Femur (tissue), 1 donor: Measurements from ENCODE around the gene COTL1.

ENCODE experiments used
- DNase-seq: peaks from one replicate; pipeline ENCODE4 v3.0.0-alpha.2; 2017

Gene COTL1

DNA sequence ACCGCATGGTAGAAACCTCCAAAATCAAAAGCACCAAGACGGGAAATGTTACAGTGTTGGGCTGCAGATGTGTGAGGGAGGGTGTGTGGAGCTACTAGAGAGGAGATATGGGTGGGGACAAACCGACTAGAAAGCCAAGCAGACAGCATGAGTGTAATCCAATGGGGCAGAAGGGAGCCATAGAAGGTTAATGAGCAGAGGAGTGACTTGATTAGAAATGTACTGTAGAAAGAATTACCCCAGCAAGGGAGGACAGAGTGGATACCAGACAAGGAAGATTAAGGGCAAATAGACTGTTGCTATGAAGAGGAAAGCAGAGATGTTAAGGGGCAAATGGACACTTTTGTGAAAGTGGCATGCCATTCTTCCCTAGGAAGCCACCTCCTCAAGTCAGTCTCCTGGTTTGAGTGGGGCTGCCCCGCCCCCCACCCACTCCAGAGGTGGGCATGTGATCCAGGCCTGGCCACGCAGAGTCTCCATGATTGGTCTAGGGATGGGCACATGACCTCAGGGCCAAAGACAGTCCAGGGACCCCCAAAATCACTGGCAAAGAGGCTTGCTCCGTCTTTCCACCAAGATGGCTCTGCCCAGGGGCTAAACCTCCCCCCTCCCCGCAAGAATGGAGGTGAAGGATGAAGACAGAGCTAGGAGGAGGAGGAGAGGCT lies 4.3 kb downstream of the COTL1 start:
- DNase-seq = no peak

DNA sequence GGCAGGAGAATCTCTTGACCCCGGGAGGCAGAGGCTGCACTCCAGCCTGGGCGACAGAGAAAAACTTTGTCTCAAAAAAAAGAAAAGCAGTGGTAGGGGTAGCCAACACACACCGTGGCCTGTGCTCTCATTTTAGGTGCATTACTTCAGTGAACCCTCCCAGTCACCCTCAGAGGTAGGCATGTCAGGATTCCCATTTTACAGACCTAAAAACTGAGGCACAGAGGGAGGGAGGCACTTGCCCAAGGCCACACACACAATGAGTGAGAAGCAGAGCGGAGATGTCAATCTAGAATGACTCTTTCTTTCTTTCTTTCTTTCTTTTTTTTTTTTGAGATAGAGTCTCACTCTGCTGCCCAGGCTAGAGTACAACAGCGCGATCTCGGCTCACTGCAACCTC lies 5.2 kb downstream of the COTL1 start:
- DNase-seq = no peak

DNA sequence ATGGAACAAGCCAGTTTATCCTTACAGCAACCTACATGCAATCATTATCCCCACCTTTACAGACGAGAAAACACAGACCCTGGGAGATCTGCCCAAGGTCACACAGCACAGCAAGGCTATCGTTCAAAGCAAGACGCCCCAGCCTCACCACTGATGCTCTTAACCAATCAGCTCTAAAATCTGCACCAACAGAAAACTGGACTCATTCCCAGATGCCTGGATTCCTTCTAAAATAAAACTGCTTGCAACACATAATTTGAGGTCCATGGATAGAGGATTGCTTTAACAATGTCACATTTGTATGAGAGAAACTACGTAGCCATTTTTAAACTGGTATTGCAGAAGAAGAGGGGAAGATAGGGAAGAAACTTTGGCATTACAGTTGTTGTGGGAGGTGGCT lies 6.8 kb downstream of the COTL1 start:
- DNase-seq = no peak

DNA sequence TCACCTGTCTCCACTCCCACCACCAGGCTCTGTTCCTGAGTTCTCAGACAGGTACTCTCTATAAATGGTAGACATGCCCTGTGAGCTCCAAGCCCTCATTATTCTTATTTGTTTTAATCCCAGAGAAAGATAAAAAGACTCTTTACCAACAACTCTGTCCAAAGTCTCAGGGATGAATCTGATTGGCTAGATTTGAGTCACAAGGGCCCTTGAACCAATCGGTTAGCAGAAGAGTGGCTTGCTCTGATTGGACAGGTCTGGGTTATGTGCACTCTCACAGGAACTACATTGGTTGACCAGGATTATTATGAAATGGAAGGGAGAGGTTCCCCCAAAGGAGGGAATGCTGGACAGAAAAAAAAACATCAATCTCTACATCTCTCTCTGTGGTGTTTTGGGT lies 7.5 kb downstream of the COTL1 start:
- no peak for DNase-seq

DNA sequence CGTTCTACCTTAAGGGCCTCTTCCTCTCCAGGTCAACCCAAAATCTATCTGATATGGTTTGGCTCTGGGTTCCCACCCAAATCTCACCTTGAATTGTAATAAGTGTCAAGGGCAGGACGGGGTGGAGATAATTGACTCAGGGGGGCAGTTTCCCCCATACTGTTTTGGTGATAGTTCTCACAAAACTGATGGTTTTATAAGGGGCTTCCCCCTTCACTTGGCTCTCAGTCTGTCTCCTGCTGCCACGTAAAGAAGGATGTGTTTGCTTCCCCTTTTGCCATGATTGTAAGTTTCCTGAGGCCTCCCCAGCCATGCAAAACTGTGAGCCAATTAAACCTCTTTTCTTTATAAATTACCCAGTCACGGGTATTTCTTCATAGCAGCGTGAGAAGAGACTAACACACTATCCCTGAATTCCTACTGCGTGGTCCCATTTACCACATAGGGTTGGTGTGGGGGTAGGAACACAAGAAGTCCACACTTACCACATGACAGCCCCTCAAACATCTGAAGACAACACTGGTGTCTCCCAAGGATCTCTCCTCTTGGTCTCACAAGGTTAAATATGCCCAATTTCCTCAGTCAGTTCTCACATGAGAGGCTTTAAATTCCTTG lies 8.2 kb downstream of the COTL1 start:
- no peak for DNase-seq

DNA sequence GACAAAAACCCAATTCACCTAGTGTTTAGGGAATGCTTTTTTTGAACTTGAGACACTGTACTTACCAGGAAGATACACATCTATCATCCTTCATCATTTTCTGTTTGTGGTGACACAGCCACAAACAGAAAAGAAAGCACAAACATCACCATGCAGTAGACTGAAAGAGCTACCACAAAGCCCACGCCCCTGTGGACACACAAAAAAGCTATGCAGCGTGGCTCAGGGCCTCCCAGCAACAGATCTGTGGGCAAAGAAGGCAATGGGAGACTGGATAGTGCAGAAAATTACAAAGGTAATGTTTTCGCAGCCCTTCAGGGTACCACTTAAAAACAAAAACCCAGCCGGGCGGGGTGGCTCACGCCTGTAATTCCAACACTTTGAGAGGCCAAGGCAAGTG lies 9.6 kb downstream of the COTL1 start:
- peak; percentile 56 for DNase-seq

DNA sequence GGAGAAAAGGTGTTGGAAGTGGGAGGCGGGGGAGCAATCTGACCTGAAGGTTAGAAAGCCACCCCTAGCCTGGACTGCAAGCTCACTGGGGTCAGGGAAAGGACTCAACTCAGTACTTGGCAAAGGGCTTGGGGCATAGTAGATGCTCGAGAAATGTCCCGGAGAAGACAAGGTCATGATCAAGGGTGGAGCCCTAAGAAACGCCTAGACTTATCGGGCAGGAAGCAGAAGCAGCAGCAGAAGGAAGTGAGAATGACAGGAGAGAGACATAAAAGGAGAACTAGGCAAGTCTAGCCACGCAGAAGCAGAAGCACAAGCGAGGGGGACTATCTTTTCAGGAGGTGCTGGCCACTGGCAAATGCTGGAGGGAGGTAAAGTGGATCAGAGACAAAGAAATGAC lies 10.2 kb downstream of the COTL1 start:
- DNase-seq = no peak

DNA sequence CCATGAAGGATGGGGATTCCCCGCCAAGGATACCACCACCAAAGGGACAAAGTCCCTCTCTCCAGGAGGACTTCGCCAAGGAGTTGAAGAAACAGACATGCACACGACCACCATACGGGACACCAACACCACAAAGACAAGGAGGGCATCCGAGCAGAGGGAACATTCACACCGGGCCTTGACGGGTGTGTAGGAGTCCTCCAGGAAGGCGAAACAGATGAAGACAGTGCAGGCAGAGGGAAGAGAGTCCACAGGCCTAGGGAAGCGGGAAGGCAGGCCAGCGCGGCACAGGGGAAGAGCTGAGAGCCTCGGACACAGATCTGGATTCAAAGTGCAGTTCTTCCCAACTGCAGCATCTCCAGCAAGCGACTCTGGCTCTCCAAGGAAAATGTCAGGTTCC lies 10.8 kb downstream of the COTL1 start:
- no peak for DNase-seq

DNA sequence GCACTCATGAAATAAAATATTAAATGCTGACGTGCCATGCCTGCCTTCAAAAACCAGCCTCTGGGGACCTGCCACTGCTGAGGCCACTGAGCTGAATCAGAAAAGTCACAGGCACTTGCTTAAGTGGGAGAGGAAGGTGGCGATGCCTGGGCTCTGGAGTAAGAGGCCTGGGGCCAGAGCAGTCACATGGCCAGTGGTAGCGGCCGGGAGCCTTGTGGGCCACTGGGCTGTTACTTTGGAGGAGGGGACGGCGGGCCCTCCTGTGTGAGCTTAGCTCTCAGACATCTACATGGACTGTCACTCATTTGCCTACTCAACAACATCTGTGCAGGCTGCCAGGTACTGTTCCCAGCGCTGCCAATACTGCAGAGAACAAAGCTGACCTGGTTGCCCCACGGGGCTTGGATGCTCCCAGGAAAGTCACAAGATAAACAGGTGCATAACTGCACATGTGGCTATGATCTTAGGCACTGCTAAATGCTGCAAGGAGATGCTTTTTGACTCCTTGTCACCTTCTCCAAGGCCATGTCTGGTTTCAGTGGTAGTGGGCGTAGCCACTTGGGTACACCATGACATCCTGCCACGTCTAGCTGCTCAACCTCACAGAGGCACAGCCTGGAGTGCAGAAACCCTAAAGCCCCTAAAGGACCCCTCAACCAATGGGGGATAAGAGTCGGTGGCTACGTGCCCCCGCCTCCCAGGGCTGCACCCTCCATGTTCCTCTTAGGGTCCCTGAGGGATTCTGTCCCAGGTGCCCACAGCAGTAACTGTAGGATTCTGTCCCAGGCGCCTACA lies 11.6 kb downstream of the COTL1 start:
- no peak for DNase-seq

DNA sequence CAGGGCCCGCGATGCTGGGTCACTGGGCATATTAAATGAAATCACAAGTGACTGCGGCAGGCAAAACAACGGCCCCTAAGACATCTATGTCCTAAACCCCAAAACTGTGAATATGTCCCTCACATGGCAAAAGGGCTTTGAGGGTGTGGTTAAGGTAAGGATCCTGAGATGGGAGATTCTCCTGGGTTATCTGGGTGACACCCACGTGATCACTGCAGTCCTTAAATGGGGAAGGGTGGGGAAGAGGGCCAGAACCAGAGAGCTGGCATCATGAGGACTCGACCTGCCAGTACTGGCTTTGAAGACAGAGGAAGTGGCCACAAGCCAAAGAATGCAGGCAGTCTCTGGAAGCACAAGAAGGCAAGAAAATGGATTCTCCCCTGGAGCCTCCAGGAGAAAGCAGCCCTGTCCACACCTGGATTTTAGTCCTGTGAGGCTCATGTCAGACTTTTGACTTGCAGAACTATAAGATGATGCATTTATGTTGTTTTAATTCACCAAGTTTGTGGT lies 12.5 kb downstream of the COTL1 start:
- no peak for DNase-seq

DNA sequence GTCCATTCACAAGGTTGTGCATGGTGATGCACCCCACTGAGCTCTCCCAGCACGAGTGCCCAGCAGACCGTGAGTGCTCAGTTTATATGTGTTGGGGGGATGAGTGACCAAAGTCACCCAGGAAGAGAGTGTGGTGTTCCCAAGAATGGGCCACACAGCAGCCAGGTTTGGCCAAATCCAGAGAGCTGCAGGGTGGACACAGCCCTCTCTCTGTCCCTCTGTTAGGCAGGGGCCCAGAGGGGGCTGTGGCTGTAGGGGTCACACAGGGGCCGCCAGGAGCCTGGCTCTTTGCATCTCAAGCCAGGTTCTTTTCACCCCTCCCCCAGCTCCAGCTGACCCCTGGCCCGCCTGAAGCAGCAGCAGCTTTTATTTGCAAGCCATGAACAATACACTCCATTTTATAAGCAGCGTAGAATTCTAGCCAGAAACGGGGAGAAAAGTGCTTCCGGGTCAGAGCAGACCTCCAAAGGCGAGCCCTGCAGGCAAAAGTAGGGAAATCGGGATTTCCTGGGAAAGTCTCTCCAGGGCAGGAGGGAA lies 13.3 kb downstream of the COTL1 start:
- DNase-seq = no peak

DNA sequence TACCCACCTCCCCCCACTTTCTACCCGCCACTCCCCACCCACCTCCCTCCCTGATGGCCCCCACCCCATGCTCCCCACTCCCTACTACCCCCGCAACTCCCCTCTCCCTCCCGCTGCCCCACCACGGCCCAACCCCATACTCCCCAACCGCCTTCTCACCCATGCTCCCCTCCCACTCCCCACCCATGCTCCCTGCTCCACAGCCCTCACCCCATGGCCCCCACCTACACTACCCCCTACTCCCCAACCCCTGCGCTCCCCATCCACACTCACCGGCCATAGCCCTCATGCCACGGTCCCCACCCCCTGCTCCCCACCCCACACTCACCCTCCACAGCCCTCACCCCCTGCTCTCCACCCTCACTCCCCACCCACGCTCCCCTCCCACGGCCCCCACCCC lies 13.9 kb downstream of the COTL1 start:
- DNase-seq = no peak

DNA sequence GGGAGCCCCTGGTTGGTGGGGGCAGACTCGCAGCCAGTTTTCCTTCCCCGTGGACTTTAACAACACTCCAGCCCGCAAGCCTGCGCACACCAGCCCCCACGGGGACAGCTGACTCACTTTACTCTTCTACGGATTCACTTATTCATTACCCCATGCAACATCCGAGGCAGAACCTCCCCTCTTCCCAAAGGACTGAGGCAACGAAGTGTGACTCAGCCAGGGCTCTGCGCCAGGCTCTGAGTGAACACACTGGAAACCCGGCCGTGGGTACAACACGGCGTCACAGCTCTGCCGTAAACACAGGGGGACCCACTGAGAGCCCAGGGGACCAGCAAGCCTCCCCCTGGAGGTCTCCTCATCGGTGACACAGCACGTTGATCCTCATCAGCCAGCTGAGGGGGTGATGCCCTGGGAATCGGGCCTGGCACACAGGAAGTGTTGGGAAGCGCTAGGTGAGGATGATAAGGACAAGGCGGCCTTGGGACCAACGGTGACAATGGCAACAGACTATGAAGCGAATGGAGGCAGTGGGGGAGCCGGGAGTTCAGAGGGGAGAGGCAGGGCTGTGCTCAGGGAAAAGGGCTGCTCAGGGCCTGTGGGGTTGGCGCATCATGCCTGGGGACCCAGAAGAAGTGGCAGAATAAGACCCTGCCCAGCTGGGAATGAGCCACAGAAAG lies 14.6 kb downstream of the COTL1 start:
- DNase-seq = no peak

DNA sequence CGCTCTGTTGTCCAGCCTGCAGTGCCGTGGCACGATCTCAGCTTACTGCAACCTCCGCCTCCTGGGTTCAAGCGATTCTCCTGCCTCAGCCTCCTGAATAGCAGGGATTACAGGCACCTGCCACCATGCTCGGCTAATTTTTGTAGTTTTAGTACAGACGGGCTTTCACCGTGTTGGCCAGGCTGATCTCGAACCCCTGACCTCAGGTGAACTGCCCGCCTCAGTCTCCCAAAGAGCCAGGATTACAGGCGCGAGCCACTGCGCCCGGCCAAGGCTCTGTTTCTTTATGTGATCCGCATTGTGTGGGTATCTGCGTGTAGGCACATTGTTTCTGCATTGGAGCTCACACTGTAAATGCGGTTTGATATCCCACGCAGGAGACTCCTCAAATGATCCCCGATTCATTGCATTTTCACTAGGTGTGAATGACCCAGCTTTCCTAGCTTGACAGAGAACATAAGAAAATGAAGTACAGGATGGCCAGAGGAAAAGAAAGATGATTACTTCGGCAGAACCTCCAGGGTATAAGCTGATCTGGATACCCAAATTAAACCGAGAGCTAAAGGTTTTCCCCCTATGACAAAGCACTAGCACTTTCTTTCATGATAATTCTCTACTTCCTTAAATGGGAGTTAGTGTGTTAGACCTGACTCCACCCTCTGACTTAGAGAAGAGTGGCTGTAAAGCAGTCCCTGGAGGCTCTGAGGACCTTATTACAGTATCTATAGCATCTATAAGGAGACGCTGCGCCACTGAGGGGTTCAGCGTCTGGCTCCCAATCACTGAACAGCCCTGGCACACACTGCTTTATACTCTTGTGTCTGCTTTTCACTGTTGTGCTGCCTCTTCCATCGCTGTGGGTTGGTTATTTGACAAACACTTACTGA lies 17.3 kb downstream of the COTL1 start:
- DNase-seq = no peak

DNA sequence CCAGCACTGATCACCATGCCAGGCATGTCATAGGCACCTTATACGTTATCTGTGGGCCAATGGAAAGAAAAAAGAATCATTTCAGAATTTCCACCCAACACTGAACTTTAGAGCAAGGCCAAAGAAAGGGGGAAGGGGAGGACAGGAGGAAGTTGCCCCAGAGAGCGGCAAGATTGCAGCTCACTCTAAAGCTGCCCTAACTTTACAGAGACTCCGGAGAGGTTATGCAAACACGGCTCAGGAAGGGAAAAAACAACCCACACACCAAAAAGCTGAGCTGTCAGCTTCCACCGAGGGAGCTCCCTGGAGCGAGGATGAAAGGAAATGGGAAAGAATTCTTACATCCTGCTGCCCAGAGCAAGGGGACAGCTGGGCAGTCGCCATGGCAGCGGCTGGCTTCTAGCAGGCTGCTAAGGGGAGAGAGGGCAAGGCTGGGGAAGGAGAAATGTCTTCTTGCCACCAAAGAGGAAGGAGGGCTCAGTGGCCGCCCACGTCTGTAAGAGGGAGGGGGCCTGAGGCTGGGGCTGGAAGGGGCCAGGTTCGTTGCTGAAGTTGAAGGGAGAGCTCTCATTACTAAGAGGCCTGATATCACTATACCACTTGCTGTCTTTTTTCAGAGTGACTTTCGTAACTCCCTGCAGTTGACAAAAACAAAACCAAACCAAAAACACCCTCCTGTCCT lies 18.2 kb downstream of the COTL1 start:
- DNase-seq = peak; percentile 81

DNA sequence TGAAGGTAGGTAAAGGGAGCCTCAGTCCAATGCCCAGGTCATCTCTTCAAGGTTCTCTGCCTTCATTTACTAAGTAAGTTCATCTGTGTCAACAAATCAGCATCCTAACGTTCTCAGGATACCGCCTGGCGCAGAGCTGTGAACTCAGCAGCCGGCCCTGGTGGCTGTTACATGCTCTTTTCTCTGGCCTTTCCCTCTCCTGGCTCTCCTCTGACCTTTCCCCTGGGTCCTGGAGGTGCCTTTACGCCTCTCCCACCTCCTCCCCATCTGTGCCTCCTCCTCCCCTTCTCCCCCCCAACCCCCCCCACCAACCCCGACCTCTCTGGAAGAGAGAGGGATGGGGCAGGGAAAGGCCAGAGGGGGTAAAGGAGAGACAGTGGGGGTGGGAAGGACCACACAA lies 19.5 kb downstream of the COTL1 start:
- no peak for DNase-seq

DNA sequence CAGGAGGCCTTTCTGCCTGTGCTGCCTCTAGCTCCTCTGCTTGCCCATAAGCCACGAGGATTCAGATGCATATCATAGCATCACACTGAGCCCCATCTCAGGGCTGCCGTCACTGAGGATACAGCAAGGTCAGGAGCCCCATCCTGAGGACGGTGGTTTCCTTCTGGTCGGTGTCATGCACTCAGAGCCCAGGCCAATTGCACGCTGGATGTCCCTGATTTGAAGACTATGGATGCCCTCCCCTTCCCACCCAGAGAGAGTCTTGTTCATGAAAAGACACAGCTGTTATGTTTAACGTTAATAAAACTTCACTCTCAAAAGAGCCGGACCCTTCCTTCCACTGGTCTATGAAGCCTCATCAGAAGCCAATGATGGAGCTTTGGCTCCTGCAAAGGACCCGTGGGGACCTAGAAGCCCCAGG lies 19.9 kb downstream of the COTL1 start:
- no peak for DNase-seq

DNA sequence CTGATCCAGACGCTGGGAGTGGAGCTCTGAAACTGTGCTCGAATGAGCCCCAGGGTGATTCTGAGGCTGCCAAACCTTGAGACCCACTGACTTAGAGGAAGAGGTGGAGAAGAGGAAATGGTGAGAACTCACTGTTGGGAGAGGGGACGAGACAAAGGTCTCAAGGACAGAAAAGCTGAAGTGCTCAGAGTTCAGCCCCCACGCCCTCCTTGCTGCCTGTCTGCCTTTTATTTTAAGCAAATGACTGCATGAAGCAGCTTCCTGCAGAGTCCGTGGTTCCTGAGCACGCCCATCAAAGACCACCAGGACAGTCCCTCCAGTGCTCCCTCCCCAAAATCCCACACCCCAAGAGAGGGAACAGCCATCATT lies 20.4 kb downstream of the COTL1 start:
- no peak for DNase-seq

DNA sequence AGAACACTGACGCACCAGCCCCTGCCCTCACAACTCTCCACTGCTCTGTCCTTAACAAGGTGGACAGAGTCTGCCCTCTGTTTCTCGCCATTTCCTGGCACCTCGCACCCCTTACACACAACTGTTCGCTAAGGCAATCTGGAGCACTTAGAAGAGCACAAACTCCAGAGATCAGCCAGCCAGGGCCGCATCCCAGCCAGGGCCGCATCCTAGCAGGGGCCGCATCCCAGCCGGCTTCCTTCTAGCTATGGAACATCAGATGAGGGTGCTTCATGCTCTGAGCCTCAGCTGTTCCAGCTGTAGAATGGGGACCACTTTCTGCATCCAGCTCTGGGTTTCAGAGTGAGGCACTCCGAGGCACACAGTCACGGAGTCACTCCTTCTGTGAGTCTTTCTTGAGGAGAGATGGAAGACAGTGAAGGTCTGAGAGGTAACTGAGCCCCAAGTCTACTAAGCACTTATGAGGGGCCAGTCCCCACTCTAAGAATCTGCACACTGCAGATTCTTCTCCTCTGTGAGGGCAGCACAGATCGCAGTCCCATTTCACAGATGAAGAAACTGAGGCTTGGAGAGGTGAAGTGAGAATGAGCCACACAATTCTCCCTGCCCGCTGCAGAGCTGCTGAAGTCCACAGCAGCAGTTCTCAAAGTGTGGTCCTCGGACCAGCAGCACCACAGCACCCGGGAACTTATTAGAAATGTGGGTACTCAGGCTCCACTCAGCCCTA lies 20.9 kb downstream of the COTL1 start:
- DNase-seq = no peak

DNA sequence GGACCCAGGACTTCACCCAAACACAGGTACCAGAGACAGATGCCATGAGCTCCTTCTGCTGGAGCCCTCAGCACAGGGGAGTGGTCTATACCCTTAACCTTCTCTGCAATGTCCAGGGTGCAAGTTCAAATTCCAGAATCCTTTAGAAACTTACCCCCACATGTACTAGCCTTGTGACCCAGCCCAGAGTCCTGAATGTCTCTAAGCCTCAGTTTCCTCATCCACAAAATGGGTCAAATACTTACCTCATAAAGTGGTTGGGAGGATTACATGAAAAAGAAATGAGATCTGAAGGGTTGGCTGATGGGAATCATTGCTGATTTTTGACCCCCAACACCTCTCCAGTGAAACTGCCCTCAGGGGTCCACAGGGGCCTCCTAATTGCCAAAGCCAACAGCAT lies 21.7 kb downstream of the COTL1 start:
- DNase-seq = no peak

DNA sequence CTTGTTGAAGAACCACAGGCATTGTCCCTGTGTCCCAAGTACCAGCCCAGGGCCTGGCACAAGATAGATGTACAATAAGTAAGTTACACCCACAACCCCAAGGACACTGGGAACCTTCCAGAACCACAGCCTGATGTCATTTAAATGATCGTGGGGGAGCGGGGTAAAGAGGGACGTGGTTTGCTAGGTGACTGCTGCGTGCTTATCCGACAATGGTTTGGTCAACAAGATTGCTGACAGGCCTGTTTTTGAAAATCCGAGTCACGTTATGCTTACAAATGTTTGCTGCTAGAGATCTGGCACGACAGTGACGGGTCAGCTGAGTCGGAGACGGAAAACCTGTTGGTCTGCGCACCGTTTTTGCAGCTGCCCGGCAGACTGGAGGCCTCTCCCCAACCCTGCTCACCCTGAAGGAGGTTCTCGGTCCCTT lies 22.8 kb downstream of the COTL1 start:
- DNase-seq = no peak
